ENCODE data around the gene SDCCAG8. TPM values are rescaled to one million over a fixed set of nuclear protein-coding genes. Genes with fewer than 3 reads are reported as not detected.

SDCCAG8 gene
- total RNA-seq, 1 donor from 2014 or later = 41.2 TPM

GRCh38 chr1:243421784-243422183 is 165.9 kb downstream of the SDCCAG8 start:
- POLR2A ChIA-PET = no interaction called here
- DNase-seq = no peak
- CTCF ChIA-PET = no interaction called here

GRCh38 chr1:243422362-243422761 is 166.5 kb downstream of the SDCCAG8 start:
- no peak overlapping the region for H3K27ac Mint-ChIP-seq
- no peaks in the 10 kb centered on the region for H3K27me3 Mint-ChIP-seq
- peaks cover 15% of the 10 kb centered on the region for H3K4me1 Mint-ChIP-seq
- POLR2A ChIA-PET = no interaction called here
- H3K9me3 Mint-ChIP-seq = no peaks in the 10 kb centered on the region
- CTCF ChIA-PET = no interaction called here
- intact Hi-C loops (cut with micrococcal nuclease) = no loop called here
- TF ChIP-seq CTCF (IDR thresholded peaks at IDR 0.05) = no peak
- H3K36me3 Mint-ChIP-seq (ENCODE audit: low read depth) = peaks cover 31% of the 10 kb centered on the region
- no peak for DNase-seq
- no peak overlapping the region for H3K4me3 Mint-ChIP-seq
- ATAC-seq (ENCODE audit: low read depth) = no peak

More at GRCh38 chr1:243421784-243422183, 165.9 kb downstream of the SDCCAG8 start:
- Mint-ChIP-seq H3K27me3 (no peaks in the 10 kb centered on the region), H3K27ac (no peak overlapping the region), H3K4me3 (no peak overlapping the region), H3K4me1 (peaks cover 15% of the 10 kb centered on the region), H3K9me3 (no peaks in the 10 kb centered on the region), H3K36me3 (ENCODE audit: low read depth) (peaks cover 30% of the 10 kb centered on the region)
- intact Hi-C loops (cut with micrococcal nuclease) = no loop called here
- no peak for TF ChIP-seq CTCF (IDR thresholded peaks at IDR 0.05)
- no peak for ATAC-seq (ENCODE audit: low read depth)

- Mint-ChIP-seq H3K4me1 (no peaks in the 10 kb centered on the region), H3K36me3 (ENCODE audit: low read depth) (peaks cover 43% of the 10 kb centered on the region), H3K9me3 (no peaks in the 10 kb centered on the region), H3K27ac (no peak overlapping the region), H3K4me3 (no peak overlapping the region), H3K27me3 (no peaks in the 10 kb centered on the region)
- ATAC-seq (ENCODE audit: low read depth) (no peak), DNase-seq (no peak)
- intact Hi-C loops (cut with micrococcal nuclease) = no loop called here
- TF ChIP-seq CTCF (IDR thresholded peaks at IDR 0.05) = no peak
- POLR2A ChIA-PET = no interaction called here
- CTCF ChIA-PET = no interaction called here
These were observed 172.2 kb downstream of the SDCCAG8 start for GRCh38 chr1:243428084-243428483.

- H3K4me3 Mint-ChIP-seq = no peak overlapping the region
- H3K4me1 Mint-ChIP-seq = no peaks in the 10 kb centered on the region
- no peak for DNase-seq
- no peak for ATAC-seq (ENCODE audit: low read depth)
- intact Hi-C loops (cut with micrococcal nuclease) = no loop called here
- no peak for TF ChIP-seq CTCF (IDR thresholded peaks at IDR 0.05)
- H3K27me3 Mint-ChIP-seq = no peaks in the 10 kb centered on the region
- H3K36me3 Mint-ChIP-seq (ENCODE audit: low read depth) = peaks cover 43% of the 10 kb centered on the region
- no peak overlapping the region for H3K27ac Mint-ChIP-seq
- CTCF ChIA-PET = no interaction called here
- POLR2A ChIA-PET = no interaction called here
- no peaks in the 10 kb centered on the region for H3K9me3 Mint-ChIP-seq
These were observed 172.9 kb downstream of the SDCCAG8 start for GRCh38 chr1:243428617-243429342.

- Mint-ChIP-seq H3K36me3 (ENCODE audit: low read depth) (peaks cover 33% of the 10 kb centered on the region), H3K27me3 (no peaks in the 10 kb centered on the region), H3K27ac (no peak overlapping the region), H3K4me1 (no peaks in the 10 kb centered on the region), H3K4me3 (no peak overlapping the region), H3K9me3 (no peaks in the 10 kb centered on the region)
- CTCF ChIA-PET = no interaction called here
- ATAC-seq (ENCODE audit: low read depth) (no peak), DNase-seq (no peak)
- intact Hi-C loops (cut with micrococcal nuclease) = no loop called here
- TF ChIP-seq CTCF (IDR thresholded peaks at IDR 0.05) = no peak
- POLR2A ChIA-PET = no interaction called here
These were observed 175.8 kb downstream of the SDCCAG8 start for GRCh38 chr1:243431591-243431990.

Data from activated B cell treated with CpG ODN at 0.5 μM for 24 hours (primary cell).